ENCODE results near the gene WHRN. TPM values are rescaled to one million over a fixed set of nuclear protein-coding genes. Genes with fewer than 3 reads are reported as not detected.

Gene WHRN
- total and polyA plus RNA-seq, 2 of the 8 experiments (the other 6 are each of a cell fraction or from before 2014, with no cell fraction given): 4.4 to 7.7 TPM

GRCh38 chr9:114416906-114417305 lies 88.4 kb downstream of the WHRN start:
- POLR2A ChIA-PET (ENCODE audit: partially characterized antibody): interaction anchor here (1.6 to 2.3 kb wide), 2 partner anchors 8 to 10 kb away, joined by 3 to 4 read pairs; no protein-coding TSS in a partner anchor

More at GRCh38 chr9:114416906-114417305, 88.4 kb downstream of the WHRN start:
- H2AFZ ChIP-seq (ENCODE audit: low read length): no peak overlapping the region
- H3K23me2 ChIP-seq (ENCODE audit: low read depth, low read length): no peaks in the 10 kb centered on the region
- no peak overlapping the region for H3K23ac ChIP-seq (ENCODE audit: insufficient read length)
- no peak overlapping the region for H2AK5ac ChIP-seq (ENCODE audit: low read depth, low read length)
- H3K9ac ChIP-seq (replicated peaks in 1 of 4; ENCODE audit: extremely low read depth in 1 of 4, low read depth in 3 of 4, low read length in 3 of 4): no peak overlapping the region
- no peaks in the 10 kb centered on the region for H3K9me3 ChIP-seq (ENCODE audit: insufficient read depth in 2 of 2, low read depth in 1 of 2, low read length in 1 of 2)
- 90% methylated on average over 2 of the region's 2 CpGs; no CpG with 5 or more reads in 1 of the 2 experiments for WGBS, 2 experiments (ENCODE audit: extremely low coverage in 1 of 2, insufficient coverage in 1 of 2, insufficient read length in 1 of 2, insufficient replicate concordance in 2 of 2, low coverage in 1 of 2, low lambda C conversion rate in 2 of 2, missing lambda C conversion rate in 1 of 2)
- no peak overlapping the region for H4K91ac ChIP-seq (replicated peaks; ENCODE audit: insufficient read length, low read length)
- no peak overlapping the region for H2BK20ac ChIP-seq (ENCODE audit: low read length)
- DNase-seq (ENCODE audit: low read depth in 1 of 2, low spot score in 2 of 2) (no peak), FAIRE-seq (no peak)
- TF ChIP-seq E2F6 (IDR thresholded peaks at IDR 0.05): no peak
- TF ChIP-seq PHF8 (conservative IDR thresholded peaks at IDR 0.05; ENCODE audit: low read depth, low read length): no peak
- TF ChIP-seq POU5F1 (IDR thresholded peaks at IDR 0.05; ENCODE audit: low read depth, low read length): no peak
- no peak for TF ChIP-seq SUZ12 (IDR thresholded peaks at IDR 0.05; ENCODE audit: low read length)
- TF ChIP-seq RXRA (IDR thresholded peaks at IDR 0.05; ENCODE audit: insufficient read depth, low read depth, low read length): no peak
- no peak for TF ChIP-seq HDAC2 (IDR thresholded peaks at IDR 0.05; ENCODE audit: borderline replicate concordance in 1 of 2, low read depth in 2 of 2, low read length in 2 of 2)
- TF ChIP-seq MAX (IDR thresholded peaks at IDR 0.05): no peak
- no peak for TF ChIP-seq TAF1 (IDR thresholded peaks at IDR 0.05; ENCODE audit: low read depth, low read length)
- TF ChIP-seq CHD1 (IDR thresholded peaks at IDR 0.05; ENCODE audit: low read depth, low read length): no peak
- TF ChIP-seq RFX5 (IDR thresholded peaks at IDR 0.05; ENCODE audit: borderline replicate concordance, low read depth, low read length): no peak
- no peak for TF ChIP-seq TBP (IDR thresholded peaks at IDR 0.05; ENCODE audit: low read depth, low read length)
- no peak overlapping the region for H3K4me2 ChIP-seq (ENCODE audit: insufficient read depth in 1 of 2, low read depth in 2 of 2, low read length in 2 of 2)
- no peak overlapping the region for H4K5ac ChIP-seq (ENCODE audit: insufficient read length, low read depth, low read length)
- H2BK15ac ChIP-seq (ENCODE audit: low read length): no peak overlapping the region
- H3K27ac ChIP-seq (ENCODE audit: low read depth, low read length): no peak overlapping the region
- no peaks in the 10 kb centered on the region for H4K20me1 ChIP-seq (replicated peaks in 1 of 2; ENCODE audit: control insufficient read depth in 1 of 2, insufficient read depth in 2 of 2, low read length in 2 of 2)
- no peak overlapping the region for H2BK5ac ChIP-seq (ENCODE audit: low read depth, low read length)
- H3K79me1 ChIP-seq (ENCODE audit: low read depth, low read length): no peaks in the 10 kb centered on the region
- no peak overlapping the region for H2BK12ac ChIP-seq (ENCODE audit: low read depth, low read length)
- no peak overlapping the region for H3K4me3 ChIP-seq (ENCODE audit: extremely low read depth in 1 of 4, insufficient read depth in 2 of 4, low read depth in 3 of 4, low read length in 4 of 4)
- no peak overlapping the region for H3K18ac ChIP-seq (ENCODE audit: extremely low read depth, low read length)
- no peak overlapping the region for H3K14ac ChIP-seq (ENCODE audit: insufficient read length)
- no peak overlapping the region for H3K56ac ChIP-seq (replicated peaks; ENCODE audit: insufficient read length, low read depth, low read length)
- H3K4ac ChIP-seq (replicated peaks; ENCODE audit: insufficient read length, low read depth, low read length): no peak overlapping the region
- H3K4me1 ChIP-seq (replicated peaks in 1 of 4; ENCODE audit: control insufficient read depth in 3 of 4, insufficient read depth in 4 of 4, low read length in 3 of 4): peaks cover 2 to 7% (median 5%) of the 10 kb centered on the region in 4 experiments; a peak in 6 of 7 replicates
- H3K36me3 ChIP-seq (ENCODE audit: control insufficient read depth in 2 of 4, insufficient read depth in 4 of 4, low read length in 3 of 4): no peaks in the 10 kb centered on the region; a peak in 1 of 8 replicates
- CTCF ChIA-PET (ENCODE audit: partially characterized antibody): interaction anchor here (10.9 to 22.5 kb wide), 2 partner anchors 12 to 15 kb away, joined by 76 to 271 read pairs; no protein-coding TSS in a partner anchor
- no peaks in the 10 kb centered on the region for H3K27me3 ChIP-seq (replicated peaks in 1 of 4; ENCODE audit: control insufficient read depth in 3 of 4, extremely low read depth in 1 of 4, insufficient read depth in 3 of 4, low read length in 3 of 4)
- H2BK120ac ChIP-seq (replicated peaks; ENCODE audit: low read depth, low read length): no peak overlapping the region
- no peaks in the 10 kb centered on the region for H3K79me2 ChIP-seq (ENCODE audit: control insufficient read depth in 1 of 2, insufficient read depth in 2 of 2, low read length in 2 of 2)
- no peak overlapping the region for H4K8ac ChIP-seq (ENCODE audit: extremely low read depth, insufficient read depth, low read length)

All from H1 (cell line).